Retinal pigment epithelial cell (primary cell): ENCODE measurements around the gene BEX4.
A peak's percentile ranks its signal among the peaks of the same experiment; 100 is the strongest.

ENCODE experiments used
- DNase-seq: peaks from one replicate; pipeline ENCODE4 v3.0.0-alpha.2; 2010; ENCODE audit warnings: low read depth
- H3K4me3 ChIP-seq: 2 replicates; pipeline ENCODE4 v1.5.1; 2011; ENCODE audit warnings: mild to moderate bottlenecking, low read length, control low read depth, moderate library complexity
- TF ChIP-seq, protein P1 (sequence below): conservative IDR thresholded peaks from 2 replicates; pipeline ENCODE4 v1.5.1; 2011; ENCODE audit warnings: low read depth, low read length, control low read depth, inconsistent platforms

Gene BEX4

DNA sequence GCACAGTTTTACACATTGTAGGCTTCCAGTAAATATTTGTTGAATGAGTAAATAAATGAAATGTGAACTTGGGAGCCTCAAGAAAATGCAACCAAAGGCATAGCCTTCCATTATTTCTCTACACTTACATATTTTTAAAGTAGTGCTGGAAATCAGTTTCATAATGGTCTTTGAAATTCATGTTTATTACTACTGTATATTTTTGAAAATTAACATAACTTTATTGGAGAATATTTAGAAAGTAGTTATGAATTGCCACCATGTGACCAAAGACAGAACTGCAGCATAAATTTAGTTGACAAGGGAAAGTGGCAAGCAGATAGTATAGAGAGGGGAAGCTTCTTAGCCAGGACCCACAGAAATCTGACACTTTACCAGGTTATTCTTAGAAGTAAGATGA, 33.6 kb downstream of the BEX4 start:
- TF ChIP-seq, protein P1, sequence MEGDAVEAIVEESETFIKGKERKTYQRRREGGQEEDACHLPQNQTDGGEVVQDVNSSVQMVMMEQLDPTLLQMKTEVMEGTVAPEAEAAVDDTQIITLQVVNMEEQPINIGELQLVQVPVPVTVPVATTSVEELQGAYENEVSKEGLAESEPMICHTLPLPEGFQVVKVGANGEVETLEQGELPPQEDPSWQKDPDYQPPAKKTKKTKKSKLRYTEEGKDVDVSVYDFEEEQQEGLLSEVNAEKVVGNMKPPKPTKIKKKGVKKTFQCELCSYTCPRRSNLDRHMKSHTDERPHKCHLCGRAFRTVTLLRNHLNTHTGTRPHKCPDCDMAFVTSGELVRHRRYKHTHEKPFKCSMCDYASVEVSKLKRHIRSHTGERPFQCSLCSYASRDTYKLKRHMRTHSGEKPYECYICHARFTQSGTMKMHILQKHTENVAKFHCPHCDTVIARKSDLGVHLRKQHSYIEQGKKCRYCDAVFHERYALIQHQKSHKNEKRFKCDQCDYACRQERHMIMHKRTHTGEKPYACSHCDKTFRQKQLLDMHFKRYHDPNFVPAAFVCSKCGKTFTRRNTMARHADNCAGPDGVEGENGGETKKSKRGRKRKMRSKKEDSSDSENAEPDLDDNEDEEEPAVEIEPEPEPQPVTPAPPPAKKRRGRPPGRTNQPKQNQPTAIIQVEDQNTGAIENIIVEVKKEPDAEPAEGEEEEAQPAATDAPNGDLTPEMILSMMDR: peak; percentile 48
- H3K4me3 ChIP-seq: no peak overlapping the region
- peak; percentile 1 for DNase-seq

DNA sequence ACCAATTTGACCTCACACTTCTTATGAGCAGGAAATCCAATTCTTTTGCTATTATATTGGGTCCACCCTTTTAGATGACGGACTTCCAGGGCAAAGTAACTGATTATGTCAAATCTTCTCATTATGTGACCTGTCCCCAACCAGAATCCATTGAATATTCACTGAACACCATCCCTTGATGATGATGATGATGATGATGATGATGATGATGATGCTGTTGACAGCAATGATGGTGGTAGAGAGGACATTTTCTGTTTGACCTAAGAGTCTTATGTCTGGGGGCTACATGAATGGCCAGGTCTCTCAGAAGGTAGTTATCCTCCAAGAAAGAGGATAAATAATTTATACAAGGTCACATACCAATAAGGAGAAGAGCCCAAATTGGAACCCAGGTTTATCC, 34.9 kb downstream of the BEX4 start:
- TF ChIP-seq, protein P1: no peak
- no peak overlapping the region for H3K4me3 ChIP-seq

DNA sequence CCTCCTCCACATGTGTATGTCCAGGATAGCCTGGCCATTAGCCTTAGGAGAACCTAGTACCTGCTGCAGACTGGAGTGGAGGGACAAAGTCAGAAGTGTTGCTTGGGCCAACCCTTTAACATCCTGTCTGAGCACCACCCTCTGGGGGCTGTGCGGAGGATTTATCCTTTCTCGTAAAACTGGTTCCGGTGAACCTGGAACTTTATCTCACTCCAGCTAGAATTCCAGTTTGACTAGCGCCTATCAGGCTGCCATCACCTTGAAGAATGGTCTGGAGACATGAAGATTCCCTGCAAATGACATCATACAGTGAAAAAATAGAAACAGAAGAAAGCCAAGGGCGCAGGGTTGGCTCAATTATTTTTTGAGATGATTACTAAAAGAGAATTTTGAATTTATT, 36.1 kb downstream of the BEX4 start:
- DNase-seq: no peak
- H3K4me3 ChIP-seq: no peak overlapping the region
- TF ChIP-seq, protein P1: no peak

More for the DNA sequence above, 34.9 kb downstream of the BEX4 start:
- no peak for DNase-seq

DNA sequence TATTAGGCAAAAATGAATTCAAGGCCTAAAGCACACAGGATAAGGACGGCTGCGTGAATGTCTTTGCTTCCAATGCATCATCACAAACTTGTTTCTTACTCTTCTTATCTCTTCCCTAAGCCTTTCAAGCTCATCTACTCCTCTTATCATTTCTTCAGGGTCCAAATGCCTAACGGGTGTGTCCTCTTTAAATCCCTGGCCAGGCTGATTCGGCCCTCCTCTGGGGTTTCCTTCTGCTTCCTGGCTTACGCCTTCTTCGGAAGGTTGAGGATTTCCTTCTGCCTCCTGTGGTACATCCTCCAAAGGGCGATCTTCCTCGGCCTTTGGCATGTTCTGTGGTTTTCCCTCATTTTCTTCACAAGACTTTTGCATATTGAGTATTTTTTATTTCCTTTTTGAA, 38.7 kb downstream of the BEX4 start:
- peak overlapping the region; percentile 75 for H3K4me3 ChIP-seq
- DNase-seq: no peak
- TF ChIP-seq, protein P1: no peak

DNA sequence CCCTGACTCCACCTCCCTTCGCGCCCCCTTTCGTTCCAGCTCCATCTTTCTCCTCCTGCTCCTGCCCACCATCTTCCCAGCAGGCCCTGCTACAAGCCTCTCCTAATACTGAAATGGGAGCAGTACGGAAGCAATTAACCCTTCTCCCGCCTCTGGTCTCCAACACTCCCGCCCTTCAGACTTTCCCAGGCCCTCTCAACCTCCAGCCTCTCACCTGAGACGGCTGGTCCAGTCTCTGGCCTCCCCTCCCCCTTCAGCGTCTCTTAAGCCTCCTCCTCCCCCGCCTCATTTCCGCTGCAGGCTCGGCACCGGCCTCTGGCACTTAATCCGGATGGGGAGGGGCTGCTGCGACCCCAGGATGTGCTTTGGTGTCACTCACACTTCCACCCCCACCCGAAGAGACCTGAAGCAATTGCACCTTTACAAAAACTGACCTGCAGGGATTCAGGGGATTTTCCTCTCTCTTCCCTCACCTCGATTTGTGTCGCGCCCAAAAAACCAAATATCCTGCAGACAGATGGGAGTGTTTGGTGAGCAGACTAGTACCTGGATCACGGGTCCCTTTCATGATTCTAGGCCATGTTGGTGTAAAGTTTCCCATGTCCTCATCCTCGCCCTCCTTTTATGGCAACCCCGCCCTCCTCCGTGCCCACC, 39.4 kb downstream of the BEX4 start:
- peak overlapping the region; percentile 75 for H3K4me3 ChIP-seq
- peak; percentile 34 for DNase-seq
- TF ChIP-seq, protein P1: no peak

DNA sequence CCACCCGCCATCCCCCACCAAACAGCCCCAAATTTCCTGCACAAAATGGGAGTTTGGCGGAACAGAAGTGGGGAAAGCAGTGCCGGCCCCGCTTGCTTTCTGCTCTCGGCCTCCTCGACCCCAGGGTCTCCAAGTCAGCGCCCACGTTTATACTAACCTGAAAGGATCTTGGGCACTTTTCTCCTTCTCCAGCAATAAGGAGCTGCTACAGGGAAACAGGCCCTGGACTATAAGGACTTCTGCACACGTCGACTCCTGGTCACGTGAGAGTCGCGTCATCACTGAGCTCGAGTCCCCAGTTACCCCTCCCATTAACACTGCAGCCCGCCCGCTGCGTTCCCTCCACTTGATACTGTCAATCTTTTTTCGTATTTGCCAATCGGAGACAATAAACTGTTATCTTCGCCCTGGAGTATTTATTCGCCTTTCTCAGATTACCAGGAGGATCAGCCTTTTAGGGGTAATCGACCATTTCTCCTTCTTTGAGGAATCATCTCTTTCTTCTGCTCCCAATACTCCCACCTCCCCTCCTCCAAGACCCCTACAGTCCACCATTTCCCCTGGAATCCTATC, 40.1 kb downstream of the BEX4 start, which contains the start of gene TCEAL8:
TSS of gene TCEAL8 (minus strand) at position 235 of the 573 bp plus-strand sequence. CDS start 1,176 bp downstream, outside the sequence.
- H3K4me3 ChIP-seq: peak within 1 kb of the TSS; percentile 75
- TF ChIP-seq, protein P1: no peak

DNA sequence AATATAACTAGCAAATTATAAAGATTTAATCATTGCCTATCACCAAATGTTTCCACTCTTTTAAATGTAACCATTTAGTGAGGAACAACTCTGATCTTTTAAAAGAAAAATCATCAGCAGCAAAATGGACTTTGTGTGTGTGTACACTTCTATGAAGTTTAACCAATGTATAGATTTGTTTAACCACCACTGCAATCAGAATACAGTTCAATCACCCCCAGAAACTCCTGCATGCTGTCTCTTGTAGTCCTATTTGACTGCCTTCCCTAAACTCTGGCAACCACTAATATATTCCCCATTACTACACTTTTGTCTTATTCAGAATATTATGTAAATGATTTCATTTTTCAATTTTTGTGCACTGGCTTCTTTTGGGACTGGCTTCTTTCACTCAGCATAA, 41.7 kb downstream of the BEX4 start:
- no peak overlapping the region for H3K4me3 ChIP-seq
- TF ChIP-seq, protein P1: no peak
- DNase-seq: no peak

More for the DNA sequence above, 40.1 kb downstream of the BEX4 start, which contains the start of gene TCEAL8:
- peak; percentile 56 for DNase-seq
